ENCODE measurements around the gene ROS1. TPM values are rescaled to one million over a fixed set of nuclear protein-coding genes. Genes with fewer than 3 reads are reported as not detected.
A peak's percentile ranks its signal among the peaks of the same experiment; 100 is the strongest.

ROS1 gene
- total RNA-seq, 1 donor = 0.43 TPM

DNA sequence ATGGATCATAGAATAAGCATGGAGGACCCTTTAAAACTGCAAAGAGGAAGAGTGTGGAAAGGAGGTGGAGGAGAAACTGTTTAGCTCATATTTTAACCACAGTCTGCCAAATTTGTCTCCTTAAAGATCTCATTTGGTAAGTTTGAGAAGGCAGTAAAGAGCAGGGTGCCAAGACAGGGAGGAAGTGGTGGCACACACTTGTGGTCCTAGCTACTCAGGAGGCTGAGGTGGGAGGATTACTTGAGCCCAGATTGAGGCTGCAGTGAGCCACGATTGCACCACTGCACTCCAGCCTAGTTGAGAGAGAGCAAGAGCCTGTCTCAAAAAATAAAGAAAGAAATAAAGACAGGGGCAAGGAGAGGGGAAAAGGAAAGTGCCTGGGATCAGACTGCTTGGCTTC is 39.9 kb upstream of the ROS1 start:
- no peak overlapping the region for H3K4me3 ChIP-seq (ENCODE audit: low read depth, low read length)
- TF ChIP-seq, protein P1, sequence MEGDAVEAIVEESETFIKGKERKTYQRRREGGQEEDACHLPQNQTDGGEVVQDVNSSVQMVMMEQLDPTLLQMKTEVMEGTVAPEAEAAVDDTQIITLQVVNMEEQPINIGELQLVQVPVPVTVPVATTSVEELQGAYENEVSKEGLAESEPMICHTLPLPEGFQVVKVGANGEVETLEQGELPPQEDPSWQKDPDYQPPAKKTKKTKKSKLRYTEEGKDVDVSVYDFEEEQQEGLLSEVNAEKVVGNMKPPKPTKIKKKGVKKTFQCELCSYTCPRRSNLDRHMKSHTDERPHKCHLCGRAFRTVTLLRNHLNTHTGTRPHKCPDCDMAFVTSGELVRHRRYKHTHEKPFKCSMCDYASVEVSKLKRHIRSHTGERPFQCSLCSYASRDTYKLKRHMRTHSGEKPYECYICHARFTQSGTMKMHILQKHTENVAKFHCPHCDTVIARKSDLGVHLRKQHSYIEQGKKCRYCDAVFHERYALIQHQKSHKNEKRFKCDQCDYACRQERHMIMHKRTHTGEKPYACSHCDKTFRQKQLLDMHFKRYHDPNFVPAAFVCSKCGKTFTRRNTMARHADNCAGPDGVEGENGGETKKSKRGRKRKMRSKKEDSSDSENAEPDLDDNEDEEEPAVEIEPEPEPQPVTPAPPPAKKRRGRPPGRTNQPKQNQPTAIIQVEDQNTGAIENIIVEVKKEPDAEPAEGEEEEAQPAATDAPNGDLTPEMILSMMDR (IDR thresholded peaks at IDR 0.05; ENCODE audit: insufficient read depth, low read depth, low read length) = no peak
- no peak for DNase-seq (ENCODE audit: low read depth)

DNA sequence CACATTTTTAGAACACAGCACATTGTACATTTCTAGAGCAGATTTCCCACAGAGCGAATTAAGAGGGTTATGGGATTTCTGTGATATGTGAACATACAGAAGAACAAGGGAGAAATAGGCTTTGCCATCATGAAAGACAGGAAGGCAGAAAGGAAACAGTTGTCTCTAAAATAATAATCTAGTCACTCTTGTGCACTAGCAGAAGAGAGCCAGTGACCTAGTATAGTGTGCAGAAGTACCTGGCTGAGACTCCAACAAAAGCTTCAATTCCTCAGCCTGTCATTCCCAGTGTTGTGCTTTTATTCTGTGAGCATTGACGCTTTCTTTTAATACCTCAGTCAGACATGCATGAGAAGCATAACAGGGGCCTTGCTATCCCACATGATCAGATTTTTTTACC is 39.0 kb upstream of the ROS1 start:
- DNase-seq (ENCODE audit: low read depth) = no peak
- TF ChIP-seq, protein P1 (IDR thresholded peaks at IDR 0.05; ENCODE audit: insufficient read depth, low read depth, low read length) = no peak

DNA sequence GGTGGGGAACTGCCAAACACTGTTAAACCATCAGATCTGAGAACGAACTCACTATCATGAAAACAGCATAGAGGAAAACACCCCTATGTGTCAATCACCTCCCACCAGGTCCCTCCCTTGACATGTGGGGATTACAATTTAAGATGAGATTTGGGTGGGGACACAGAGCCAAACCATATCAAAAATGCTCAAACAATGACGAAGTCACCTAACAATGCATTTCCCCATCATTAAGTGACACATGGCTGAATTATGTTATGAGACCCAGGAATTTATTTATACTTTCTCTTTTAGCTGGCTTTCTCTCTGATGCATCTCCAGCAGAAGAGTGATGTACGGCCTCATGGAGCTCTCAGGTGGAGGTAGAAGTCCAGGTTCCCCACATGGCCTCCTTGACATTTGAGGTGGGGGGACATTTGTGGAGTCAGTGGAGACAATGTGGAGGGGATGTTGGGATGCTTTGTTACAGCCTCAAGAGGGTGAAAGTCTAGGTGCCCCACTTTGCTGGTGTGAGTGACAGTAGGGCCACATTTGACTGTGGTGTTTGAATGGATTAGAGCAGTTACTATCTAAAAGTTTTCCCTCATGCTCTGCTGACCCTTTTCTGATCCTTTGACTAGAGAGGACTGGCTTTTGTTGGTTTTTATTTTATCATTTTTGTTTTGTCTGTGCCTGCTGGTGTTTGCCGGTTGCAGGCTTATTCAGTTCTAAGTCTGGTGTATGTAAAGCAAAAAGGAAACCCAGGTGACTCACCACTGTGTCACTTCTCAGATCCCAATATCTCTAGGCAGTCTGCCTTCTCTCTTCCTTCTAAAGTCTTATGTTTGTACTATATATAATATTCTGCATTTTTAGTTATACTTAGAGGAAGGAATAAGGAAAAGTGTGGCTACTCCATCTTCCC is 38.3 kb upstream of the ROS1 start:
- TF ChIP-seq, protein P1 (IDR thresholded peaks at IDR 0.05; ENCODE audit: insufficient read depth, low read depth, low read length) = no peak
- no peak overlapping the region for H3K4me3 ChIP-seq (ENCODE audit: low read depth, low read length)
- DNase-seq (ENCODE audit: low read depth) = peak; percentile 59

More for the DNA sequence above, 39.0 kb upstream of the ROS1 start:
- H3K4me3 ChIP-seq (ENCODE audit: low read depth, low read length) = no peak overlapping the region

DNA sequence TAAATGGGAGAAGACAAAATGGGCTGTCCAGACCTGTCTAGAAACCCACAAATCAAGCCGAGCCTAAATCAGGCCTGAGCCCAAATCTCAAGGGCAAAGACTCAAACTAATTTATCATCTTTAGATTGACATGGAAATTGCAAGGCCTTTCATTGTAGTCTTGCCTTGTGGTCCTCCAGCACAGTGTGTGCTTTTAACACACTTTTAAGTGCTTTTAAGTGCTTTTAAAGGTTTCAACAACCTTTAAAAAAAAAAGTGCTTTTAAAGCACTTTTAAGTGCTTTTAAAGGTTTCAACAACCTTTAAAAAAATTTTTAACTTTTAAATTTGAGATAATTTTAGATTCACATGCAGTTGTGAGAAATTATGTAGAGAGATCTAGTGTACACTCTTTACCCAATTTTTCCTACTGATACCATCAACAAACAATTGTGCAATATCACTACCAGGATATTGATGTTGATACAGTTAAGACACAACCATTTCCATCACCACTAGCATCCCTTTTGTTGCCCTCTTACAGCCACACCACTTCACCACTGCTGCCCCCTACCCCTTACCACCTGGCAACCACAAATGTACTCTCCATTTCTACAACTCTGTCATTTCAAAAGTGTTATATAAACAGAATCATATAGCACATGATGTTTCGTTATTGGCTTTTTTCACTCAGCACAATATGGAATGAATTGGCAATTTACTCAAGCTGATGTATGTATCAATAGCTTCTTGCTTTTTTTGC is 33.6 kb upstream of the ROS1 start:
- DNase-seq (ENCODE audit: low read depth) = no peak
- no peak overlapping the region for H3K4me3 ChIP-seq (ENCODE audit: low read depth, low read length)
- TF ChIP-seq, protein P1 (IDR thresholded peaks at IDR 0.05; ENCODE audit: insufficient read depth, low read depth, low read length) = no peak

DNA sequence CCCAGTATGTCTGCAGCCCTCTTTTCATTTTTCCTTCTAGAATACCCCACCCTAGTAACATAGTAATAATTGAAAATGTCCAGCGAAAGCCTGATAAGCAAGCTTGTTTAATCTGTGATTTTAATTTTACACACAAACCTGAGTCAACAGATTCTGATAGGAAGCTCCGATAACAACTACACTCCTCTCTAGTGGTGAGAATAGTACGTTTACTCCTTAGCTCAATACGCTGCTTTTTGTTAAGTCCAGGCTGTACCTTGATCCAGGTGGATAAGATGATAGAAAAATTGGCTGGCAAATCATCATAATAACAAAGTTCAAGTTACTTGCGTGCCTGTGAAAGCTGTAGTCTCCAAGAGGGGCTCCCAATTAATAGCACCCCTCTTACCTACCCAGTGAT is 31.3 kb upstream of the ROS1 start:
- TF ChIP-seq, protein P1 (IDR thresholded peaks at IDR 0.05; ENCODE audit: insufficient read depth, low read depth, low read length) = no peak
- no peak for DNase-seq (ENCODE audit: low read depth)
- H3K4me3 ChIP-seq (ENCODE audit: low read depth, low read length) = no peak overlapping the region

DNA sequence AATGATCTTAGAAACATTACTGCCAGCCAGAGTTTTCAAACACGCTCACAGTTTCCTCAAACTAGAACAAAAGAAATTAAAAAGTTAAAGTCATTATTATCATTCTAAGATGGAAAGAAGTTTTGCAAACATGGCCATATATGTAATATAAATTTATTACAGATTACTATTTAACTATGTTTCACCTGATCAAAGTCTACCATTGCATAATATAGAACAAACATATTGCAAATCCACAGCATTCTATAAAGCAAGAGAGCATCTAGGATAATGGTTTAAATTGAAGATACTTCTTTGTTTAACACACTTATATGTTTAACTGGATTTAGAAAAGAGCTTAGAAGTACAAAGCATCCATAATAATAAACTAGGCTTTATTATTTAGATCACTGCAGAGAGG is 30.5 kb upstream of the ROS1 start:
- TF ChIP-seq, protein P1 (IDR thresholded peaks at IDR 0.05; ENCODE audit: insufficient read depth, low read depth, low read length) = no peak
- H3K4me3 ChIP-seq (ENCODE audit: low read depth, low read length) = no peak overlapping the region
- DNase-seq (ENCODE audit: low read depth) = no peak
